ENCODE results near the gene FAM222B. TPM values are rescaled to one million over a fixed set of nuclear protein-coding genes. Genes with fewer than 3 reads are reported as not detected.

The FAM222B gene
- total and polyA plus RNA-seq, 11 donors: 9.2 to 33.2 (median 16.7) TPM

DNA sequence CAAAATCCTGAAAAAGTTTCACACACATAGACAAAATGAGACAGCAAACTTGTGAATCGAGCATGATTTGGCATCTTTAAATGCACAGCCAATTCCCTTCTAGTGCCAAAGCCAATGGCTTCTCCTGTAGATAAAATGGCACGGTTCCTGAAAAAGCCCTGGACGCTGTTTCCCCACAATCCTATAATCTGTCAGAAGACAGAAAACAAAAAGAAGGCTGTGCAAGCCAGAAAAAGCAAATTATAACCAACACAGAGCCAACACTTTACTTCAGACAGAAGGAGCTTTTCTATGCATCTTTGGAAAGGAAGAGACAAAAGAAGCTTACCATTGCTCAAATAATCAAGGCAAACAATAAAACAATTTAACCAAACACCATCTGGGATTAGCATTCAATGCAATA is 23.8 kb downstream of the FAM222B start:
- Histone ChIP-seq H3K4me1 (peaks cover 0 to 9% (median 0%) of the 10 kb centered on the region in 12 donors), H3K27me3 (no peaks in the 10 kb centered on the region), H3K36me3 (no peaks in the 10 kb centered on the region), H3K27ac (no peak overlapping the region), H3K4me3 (no peak overlapping the region), H3K9me3 (no peaks in the 10 kb centered on the region)
- TF ChIP-seq POLR2A (IDR thresholded peaks at IDR 0.05) (no peak), CTCF (IDR thresholded peaks at IDR 0.05) (no peak)
- WGBS, 4 donors: 60 to 85% (median 72%) methylated on average over 3 of the region's 3 CpGs
- DNase-seq (no peak), ATAC-seq (no peak)
- intact Hi-C loops (cut with DNase I): loop anchor here in 2 of 10 donors (10.0 kb wide), 1 partner anchor 54 kb away; no protein-coding TSS in a partner anchor

DNA sequence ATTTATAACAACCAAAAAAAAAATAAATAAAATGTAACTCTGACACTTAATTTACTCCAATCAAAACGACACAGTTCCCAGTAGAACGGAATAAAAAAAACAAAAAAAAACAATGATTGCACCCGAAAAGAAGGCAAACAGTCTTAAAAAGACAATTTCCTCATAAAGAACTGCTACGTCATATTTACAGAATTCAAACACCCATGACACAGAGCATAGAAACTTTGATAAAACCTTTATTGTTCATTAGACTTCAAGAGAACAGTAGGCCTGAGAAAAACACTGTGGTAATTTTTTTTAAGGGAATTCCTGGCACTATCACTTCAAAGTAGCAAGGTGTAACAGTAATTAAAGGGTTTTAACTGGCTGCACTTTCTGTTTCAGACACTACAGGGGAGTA is 26.1 kb downstream of the FAM222B start:
- no peaks in the 10 kb centered on the region for H3K36me3 ChIP-seq
- no peak overlapping the region for H3K27ac ChIP-seq
- intact Hi-C loops (cut with DNase I): loop anchor here in 2 of 10 donors (10.0 kb wide), 1 partner anchor 52 kb away; no protein-coding TSS in a partner anchor
- H3K4me3 ChIP-seq: no peak overlapping the region
- 81 to 90% (median 86%) methylated on average over 4 of the region's 4 CpGs for WGBS, 4 donors
- ATAC-seq (no peak), DNase-seq (no peak)
- no peaks in the 10 kb centered on the region for H3K9me3 ChIP-seq
- H3K4me1 ChIP-seq: peaks cover 0 to 11% (median 4%) of the 10 kb centered on the region in 12 donors
- no peaks in the 10 kb centered on the region for H3K27me3 ChIP-seq
- no peak for TF ChIP-seq CTCF (IDR thresholded peaks at IDR 0.05)
- no peak for TF ChIP-seq POLR2A (IDR thresholded peaks at IDR 0.05)

- H3K9me3 ChIP-seq: no peaks in the 10 kb centered on the region
- no peaks in the 10 kb centered on the region for H3K27me3 ChIP-seq
- no peak for TF ChIP-seq POLR2A (IDR thresholded peaks at IDR 0.05)
- no peak for TF ChIP-seq CTCF (IDR thresholded peaks at IDR 0.05)
- H3K4me3 ChIP-seq: peak overlapping the region; percentile 63 to 99 (median 90)
- intact Hi-C loops (cut with DNase I): loop anchor here in 4 of 10 donors (2.0 to 10.0 kb wide), 3 partner anchors 46 to 50 kb away; no protein-coding TSS in a partner anchor
- H3K4me1 ChIP-seq: peaks cover 0 to 35% (median 19%) of the 10 kb centered on the region in 12 donors
- 0 to 1% (median 0%) methylated on average over 9 of the region's 10 CpGs for WGBS, 4 donors
- H3K36me3 ChIP-seq: no peaks in the 10 kb centered on the region
- H3K27ac ChIP-seq: peak overlapping the region; percentile 42 to 92 (median 87)
- ATAC-seq (peak in 3 of 4 donors; percentile 37 to 54 (median 38)), DNase-seq (no peak)
Observed at GRCh38 chr17:28812748-28813377, 29.7 kb downstream of the FAM222B start.

- WGBS, 4 donors: 0 to 1% (median 1%) methylated on average over 27 to 47 of the region's 47 CpGs
- peak in 1 of 2 donors; percentile 47 for TF ChIP-seq POLR2A (IDR thresholded peaks at IDR 0.05)
- TF ChIP-seq CTCF (IDR thresholded peaks at IDR 0.05): no peak
- Histone ChIP-seq H3K4me3 (peak overlapping the region; percentile 63 to 99 (median 90)), H3K4me1 (peaks cover 0 to 42% (median 22%) of the 10 kb centered on the region in 12 donors), H3K36me3 (no peaks in the 10 kb centered on the region), H3K9me3 (no peaks in the 10 kb centered on the region), H3K27ac (peak overlapping the region; percentile 42 to 92 (median 87)), H3K27me3 (no peaks in the 10 kb centered on the region)
- intact Hi-C loops (cut with DNase I): loop anchor here in 4 of 10 donors (2.0 to 10.0 kb wide), 3 partner anchors 45 to 49 kb away; no protein-coding TSS in a partner anchor
- DNase-seq (peak; percentile 98 to 99 (median 99)), ATAC-seq (peak; percentile 100)
Observed at GRCh38 chr17:28812091-28812747, 30.4 kb downstream of the FAM222B start.

All from heart left ventricle (tissue), 16 donors.